ENCODE measurements around the gene RAB15. TPM values are rescaled to one million over a fixed set of nuclear protein-coding genes. Genes with fewer than 3 reads are reported as not detected.

RAB15 gene
- total RNA-seq, 1 experiment from 2014 or later = 3.3 TPM

GRCh38 chr14:64960762-64961276, 11.3 kb downstream of the RAB15 start (continued):
- no peak for TF ChIP-seq JUND (IDR thresholded peaks at IDR 0.05)
- no peak; a peak in 1 of 6 replicates for TF ChIP-seq CTCF (IDR thresholded peaks at IDR 0.05 in 2 of 3, conservative IDR thresholded peaks at IDR 0.05 in 1 of 3; ENCODE audit: borderline replicate concordance in 1 of 3, insufficient read depth in 1 of 3, low read depth in 2 of 3, low read length in 2 of 3)
- no peak for TF ChIP-seq ZBTB33 (IDR thresholded peaks at IDR 0.05; ENCODE audit: extremely low read depth, insufficient replicate concordance, low read length)
- TF ChIP-seq POLR2A (IDR thresholded peaks at IDR 0.05; ENCODE audit: borderline replicate concordance, extremely low read depth, insufficient read depth, insufficient read length) = no peak

- Histone ChIP-seq H3K79me2 (ENCODE audit: insufficient read depth, low read length) (no peaks in the 10 kb centered on the region), H3K4me3 (replicated peaks in 1 of 2; ENCODE audit: low read depth in 1 of 2, low read length in 2 of 2) (no peak overlapping the region), H2AFZ (ENCODE audit: low read depth, low read length, poor library complexity, severe bottlenecking) (no peak overlapping the region), H3K9me3 (ENCODE audit: control insufficient read depth in 1 of 2, insufficient read depth in 1 of 2, low read depth in 1 of 2, low read length in 2 of 2) (no peaks in the 10 kb centered on the region), H3K9me2 (ENCODE audit: insufficient read depth) (no peaks in the 10 kb centered on the region), H3K27me3 (ENCODE audit: insufficient read depth, low read length) (no peaks in the 10 kb centered on the region), H3K27ac (ENCODE audit: low read depth, low read length) (no peak overlapping the region), H3K36me3 (ENCODE audit: control insufficient read depth in 1 of 2, insufficient read depth in 2 of 2, low read length in 2 of 2) (no peaks in the 10 kb centered on the region), H4K20me1 (ENCODE audit: insufficient read depth) (no peaks in the 10 kb centered on the region), H3K9ac (ENCODE audit: low read length) (no peak overlapping the region), H3K4me1 (ENCODE audit: control insufficient read depth in 1 of 2, insufficient read depth in 2 of 2, low read length in 2 of 2) (no peaks in the 10 kb centered on the region), H3K4me2 (ENCODE audit: low read length) (no peak overlapping the region)
- ChIA-PET POLR2A (no interaction called here), CTCF (no interaction called here), RAD21 (ENCODE audit: low non-redundant PET in 1 of 2, low total read pairs in 2 of 2, uncharacterized antibody in 2 of 2, unreplicated experiment in 2 of 2) (no interaction called here)
- no TSS peak for BruUV-seq (replicated peaks)
- DNase-seq (ENCODE audit: low read depth, low spot score) = no peak
- no peak for TF ChIP-seq SRF (IDR thresholded peaks at IDR 0.05; ENCODE audit: low read depth)
- no peak for TF ChIP-seq SP1 (IDR thresholded peaks at IDR 0.05; ENCODE audit: low read depth)
- TF ChIP-seq JUND (IDR thresholded peaks at IDR 0.05) = no peak
- TF ChIP-seq EZH2 (IDR thresholded peaks at IDR 0.05) = no peak
- no peak for TF ChIP-seq CEBPB (IDR thresholded peaks at IDR 0.05; ENCODE audit: low read depth)
- TF ChIP-seq REST (IDR thresholded peaks at IDR 0.05; ENCODE audit: low read depth) = no peak
- no peak for TF ChIP-seq CTCF (IDR thresholded peaks at IDR 0.05 in 2 of 3, conservative IDR thresholded peaks at IDR 0.05 in 1 of 3; ENCODE audit: borderline replicate concordance in 1 of 3, insufficient read depth in 1 of 3, low read depth in 2 of 3, low read length in 2 of 3)
- no peak for TF ChIP-seq EZH2phosphoT487 (IDR thresholded peaks at IDR 0.05; ENCODE audit: borderline replicate concordance)
- no peak for TF ChIP-seq RAD21 (IDR thresholded peaks at IDR 0.05; ENCODE audit: low read depth)
- no peak for TF ChIP-seq YY1 (IDR thresholded peaks at IDR 0.05; ENCODE audit: extremely low read depth, insufficient replicate concordance, low read depth, low read length)
- TF ChIP-seq EGR1 (IDR thresholded peaks at IDR 0.05; ENCODE audit: low read depth) = no peak
- no peak for TF ChIP-seq FOSL1 (IDR thresholded peaks at IDR 0.05; ENCODE audit: low read depth)
- TF ChIP-seq ATF3 (IDR thresholded peaks at IDR 0.05) = no peak
- ATAC-seq = no peak
- intact Hi-C loops (cut with micrococcal nuclease) = no loop called here
These were observed 13.4 kb downstream of the RAB15 start for GRCh38 chr14:64958743-64959142.
